ENCODE measurements around the gene TPCN1.
"Not testable (repeated sequence)": the region's sequence is repeated elsewhere in the genome, so short reads cannot be mapped to it uniquely, and the experiment has no call there.

Gene TPCN1

DNA sequence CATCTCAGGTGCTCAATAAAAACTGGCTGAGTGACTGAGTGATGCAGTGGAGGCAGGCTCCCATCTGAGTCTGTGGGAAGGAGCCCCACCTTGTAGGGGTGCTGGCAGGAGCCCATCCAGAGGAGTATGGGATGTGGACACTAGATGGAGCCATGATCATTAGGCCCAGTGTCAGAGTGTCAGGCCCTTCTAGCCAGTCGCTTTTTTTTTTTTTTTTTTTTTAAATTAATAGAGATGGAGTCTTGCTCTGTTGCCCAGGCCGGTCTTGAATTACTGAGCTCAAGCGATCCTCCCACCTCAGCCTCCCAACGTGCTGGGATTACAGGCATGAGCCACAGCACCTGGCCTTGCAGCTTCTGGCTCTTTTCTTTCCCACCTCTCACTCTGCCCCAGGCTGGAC is 24.3 kb upstream of the TPCN1 start:
- peak; percentile 29 for DNase-seq (ENCODE audit: low read depth)

DNA sequence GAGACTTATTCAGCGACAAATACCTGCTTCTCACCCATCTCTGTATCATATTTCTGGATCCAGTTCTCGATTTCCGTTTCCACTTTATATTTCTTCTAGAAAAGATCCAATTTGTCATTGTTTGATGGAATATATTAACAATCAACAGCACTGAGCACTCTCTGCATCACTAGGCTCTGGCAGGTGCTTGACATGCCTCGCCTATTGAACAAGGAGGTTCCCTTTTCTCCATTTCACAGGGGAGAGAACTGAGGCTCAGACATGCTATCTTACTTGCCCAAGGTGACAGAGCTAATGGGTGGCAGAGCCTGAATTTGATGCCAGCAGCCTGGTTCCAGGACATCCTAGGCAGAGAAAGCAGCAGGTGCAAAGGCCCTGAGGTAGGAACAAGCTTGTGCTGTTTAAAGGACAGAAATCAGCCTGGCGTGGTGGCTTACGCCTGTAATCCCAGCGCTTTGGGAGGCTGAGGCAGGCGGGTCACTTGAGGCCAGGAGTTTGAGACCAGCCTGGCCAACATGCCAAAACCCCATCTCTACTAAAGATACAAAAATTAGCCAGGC is 23.7 kb upstream of the TPCN1 start:
- no peak for DNase-seq (ENCODE audit: low read depth)

DNA sequence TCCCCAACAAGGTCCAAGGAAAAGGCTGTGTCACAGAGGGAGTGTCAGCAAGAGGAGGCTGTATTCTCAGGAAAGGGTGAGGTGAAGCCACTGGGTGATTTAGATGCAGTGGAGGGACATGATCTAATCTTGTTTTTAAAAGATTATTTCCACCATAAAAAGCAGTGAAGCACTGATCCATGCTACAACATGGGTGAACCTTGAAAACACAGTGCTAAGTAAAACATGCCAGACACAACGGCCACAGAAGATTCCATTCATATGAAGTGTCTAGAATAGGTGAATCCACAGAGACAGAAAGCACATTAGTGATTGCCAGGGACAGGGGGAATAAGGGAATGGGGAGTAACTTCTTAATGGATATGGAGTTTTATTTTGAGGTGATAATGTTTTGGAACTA is 23.0 kb upstream of the TPCN1 start:
- no peak for DNase-seq (ENCODE audit: low read depth)

DNA sequence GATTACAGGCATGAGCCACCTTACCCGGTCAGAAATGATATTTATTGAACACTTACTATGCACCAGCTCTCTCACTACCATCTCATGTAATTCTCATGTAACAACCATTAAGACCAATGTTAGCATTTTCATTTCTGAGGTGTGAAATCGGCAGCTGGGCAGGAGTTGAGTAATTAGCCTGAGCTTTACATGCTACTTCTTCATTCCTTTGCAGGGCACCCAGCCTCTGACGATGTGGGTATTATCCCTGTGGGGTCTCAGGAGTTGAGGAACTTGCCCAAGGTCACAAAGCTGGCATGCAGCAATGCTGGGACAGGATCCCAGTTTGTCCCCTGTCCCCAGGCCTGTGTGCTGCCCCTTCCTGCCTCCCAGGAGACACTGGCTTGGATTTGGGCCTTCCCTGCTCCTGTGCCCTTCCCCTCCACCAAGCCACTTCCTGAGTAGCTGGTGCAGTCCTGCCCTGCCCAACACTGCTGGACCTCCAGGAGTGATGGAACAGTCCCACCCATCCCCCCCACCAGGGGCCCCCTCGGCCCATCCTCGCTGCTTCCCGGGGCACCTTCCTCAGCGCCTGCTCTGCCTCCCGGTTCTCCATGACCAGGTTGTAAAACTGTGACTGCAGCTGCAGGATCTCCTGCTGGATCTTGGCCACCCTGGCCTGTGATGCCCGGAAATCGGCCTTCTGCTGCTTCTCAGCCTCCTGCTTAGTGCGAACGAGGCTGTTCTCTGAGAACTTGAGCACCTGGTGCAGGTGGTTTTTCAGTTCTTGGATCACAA is 21.1 kb upstream of the TPCN1 start:
- no peak for DNase-seq (ENCODE audit: low read depth)

DNA sequence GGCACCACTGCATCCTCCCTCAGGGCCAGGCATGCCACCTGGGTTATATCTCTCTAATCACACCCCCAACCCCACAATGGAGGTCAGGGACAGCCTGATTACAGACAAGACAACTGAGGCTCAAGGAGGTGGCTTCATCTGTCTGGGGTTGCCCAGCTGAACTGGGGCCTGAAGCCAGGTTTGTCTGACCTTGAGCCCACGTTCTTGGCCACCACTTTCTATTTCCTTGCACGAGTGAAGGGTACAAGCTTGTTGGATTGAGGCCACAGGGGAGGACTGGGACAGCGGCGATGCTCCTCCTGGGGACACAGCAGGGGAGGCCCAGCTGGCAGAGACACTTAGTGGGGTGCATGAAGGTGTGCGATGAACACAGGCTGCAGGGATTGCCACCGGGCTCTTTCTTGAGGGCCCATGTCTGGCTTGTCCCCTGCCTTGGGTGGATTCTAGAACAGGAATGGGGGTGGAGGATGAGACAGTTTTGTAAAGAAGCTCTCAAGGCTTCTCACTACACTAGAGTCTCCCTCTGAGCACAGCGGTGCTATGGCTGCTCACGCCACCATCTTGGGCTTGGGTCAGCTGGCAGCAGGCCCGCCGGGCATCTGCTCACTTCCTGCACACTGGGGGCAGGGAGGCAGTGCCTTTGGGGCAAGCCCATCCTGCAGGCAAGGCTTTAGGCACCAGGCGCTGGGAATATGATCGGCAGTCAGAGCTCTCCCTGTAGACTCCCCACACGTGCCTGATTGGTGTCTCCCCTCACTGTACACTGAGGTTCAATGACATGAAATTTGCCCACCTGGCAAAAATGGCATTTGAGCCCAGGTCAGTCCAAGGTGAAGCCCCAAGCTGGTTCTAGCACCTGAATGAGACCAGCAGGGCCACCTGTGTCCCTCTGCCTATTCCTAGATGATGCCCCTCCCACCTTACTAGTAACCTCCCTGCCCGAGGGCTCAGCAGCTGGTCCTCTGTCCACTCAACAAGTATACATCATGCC is 19.8 kb upstream of the TPCN1 start:
- no peak for DNase-seq (ENCODE audit: low read depth)

DNA sequence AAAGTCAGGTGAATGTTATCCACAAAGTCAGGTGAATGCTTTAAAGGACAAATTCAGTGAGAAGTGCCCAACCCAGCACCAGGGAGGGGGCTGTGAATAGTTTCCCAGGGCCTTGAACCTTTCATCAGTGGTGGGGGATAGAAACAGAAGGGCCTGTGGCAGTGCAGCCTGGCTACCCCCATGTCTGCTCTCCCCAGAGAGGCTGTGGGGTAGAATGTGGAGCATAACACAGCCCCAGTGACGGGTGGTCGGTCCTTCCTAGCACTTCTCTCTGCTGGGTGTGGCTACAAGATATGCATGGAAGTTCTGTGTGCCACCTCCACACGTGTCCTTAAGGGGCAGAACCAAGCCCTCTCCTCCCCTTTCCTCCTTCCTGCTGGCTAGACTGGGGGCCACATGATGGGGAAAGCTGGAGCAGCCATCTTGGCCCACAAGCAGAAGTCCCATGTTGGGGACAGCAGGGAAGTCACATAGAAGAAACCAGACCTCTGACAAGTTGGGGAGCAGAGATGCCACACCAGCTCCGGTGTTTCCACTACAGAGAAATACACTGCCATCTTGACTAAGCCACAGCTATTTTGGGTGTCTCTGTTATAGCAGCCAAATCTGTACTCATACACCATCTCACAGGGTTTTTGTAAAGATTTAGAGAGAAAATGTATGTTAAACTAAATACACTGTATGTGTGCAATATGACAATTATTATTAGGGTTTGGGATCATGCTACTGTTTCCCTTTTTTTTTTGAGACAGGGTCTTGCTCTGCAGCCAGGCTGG is 18.8 kb upstream of the TPCN1 start:
- no peak for DNase-seq (ENCODE audit: low read depth)

DNA sequence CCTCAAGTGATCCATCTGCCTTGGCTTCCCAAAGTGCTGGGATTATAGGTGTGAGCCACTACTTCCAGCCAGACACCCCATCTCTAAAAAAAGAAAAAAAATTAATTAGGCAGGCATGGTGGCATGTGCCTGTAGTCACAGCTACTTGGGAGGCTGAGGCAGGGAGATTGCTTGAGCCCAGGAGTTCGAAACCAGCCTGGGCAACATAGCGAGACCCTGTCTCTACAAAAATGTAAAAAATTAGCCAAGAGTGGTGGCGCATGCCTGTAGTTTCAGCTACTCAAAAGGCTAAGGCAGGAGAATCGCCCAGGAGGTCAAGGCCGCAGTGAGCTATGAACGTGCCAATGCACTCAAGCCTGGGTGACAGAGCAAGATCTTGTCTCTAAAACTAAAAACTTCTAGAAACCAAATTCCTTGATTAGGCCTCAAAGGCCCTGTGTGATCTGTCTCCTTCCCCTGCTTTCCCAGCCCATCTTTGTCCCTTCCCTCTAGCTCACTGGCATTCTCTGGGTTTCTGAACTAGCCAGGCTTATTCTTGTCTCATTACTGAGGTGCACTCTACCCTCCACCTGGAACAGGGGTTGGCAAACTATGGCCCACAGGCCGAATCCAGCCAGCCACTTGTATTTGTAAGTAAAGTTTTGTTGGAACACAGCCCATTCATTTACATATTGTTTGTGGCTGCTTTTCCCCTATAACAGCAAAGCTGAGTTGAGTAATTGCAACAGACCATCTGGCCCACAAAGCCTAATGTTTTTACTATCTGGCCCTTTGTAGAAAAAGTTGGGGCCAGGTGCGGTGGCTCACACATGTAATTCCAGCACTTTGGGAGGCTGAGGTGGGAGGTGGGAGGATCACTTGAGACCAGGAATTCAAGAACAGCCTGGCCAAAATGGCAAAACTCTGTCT is 17.2 kb upstream of the TPCN1 start:
- DNase-seq (ENCODE audit: low read depth): no peak

DNA sequence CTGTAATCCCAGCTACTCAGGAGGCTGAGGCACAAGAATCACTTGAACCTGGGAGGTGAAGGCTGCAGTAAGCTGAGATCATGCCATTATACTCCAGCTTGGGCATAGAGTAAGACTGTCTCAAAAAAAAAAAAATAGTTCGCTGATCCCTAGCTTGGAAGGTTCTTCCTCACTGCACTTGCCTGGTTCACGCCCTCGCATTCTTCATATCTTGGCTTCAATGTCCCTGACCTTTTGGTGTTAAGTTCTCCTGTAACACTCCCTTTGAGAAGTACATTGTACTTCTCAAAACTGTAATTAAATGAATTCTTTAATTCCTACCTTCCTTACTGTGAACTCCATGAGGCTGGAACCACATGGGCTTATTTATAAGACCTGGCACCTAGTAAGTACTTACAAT is 16.5 kb upstream of the TPCN1 start:
- DNase-seq (ENCODE audit: low read depth): no peak

DNA sequence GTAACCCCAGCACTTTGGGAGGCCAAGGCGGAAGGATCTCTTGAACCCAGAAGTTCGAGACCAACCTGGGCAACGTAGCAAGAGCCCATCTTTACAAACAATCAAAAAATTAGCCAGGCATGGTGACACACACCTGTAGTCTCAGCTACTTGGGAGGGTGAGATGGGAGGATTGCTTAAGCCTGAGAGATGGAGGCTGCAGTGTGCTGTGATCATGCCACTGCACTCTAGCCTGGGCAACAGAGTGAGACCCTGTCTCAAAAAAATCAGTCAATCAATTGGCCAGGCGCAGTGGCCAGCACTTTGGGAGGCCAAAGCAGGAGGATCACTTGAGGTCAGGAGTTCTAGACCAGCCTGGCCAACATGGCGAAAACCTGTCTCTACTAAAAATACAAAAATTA is 14.5 kb upstream of the TPCN1 start:
- DNase-seq (ENCODE audit: low read depth): not testable (repeated sequence)

DNA sequence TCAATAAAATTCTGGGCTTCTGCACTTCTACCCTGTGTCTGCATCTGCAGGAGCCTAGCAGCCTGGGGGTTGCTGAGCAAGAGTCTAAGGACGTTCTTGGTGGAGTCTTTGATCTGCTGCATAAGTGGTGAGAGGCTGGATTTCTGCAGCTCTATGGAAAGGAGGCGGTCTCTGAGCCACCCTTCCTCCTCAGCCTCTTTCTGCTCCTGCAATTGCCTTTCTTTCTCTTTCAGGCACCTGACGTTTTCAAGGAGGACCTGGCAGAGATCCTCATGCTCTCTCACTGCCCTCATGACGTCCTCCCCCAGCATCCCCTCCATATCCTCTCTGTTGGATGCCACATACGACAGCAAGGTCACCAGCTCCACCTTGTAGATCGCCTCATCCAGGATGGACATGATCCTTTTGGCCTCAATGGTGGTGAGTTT is 13.6 kb upstream of the TPCN1 start:
- no peak for DNase-seq (ENCODE audit: low read depth)

DNA sequence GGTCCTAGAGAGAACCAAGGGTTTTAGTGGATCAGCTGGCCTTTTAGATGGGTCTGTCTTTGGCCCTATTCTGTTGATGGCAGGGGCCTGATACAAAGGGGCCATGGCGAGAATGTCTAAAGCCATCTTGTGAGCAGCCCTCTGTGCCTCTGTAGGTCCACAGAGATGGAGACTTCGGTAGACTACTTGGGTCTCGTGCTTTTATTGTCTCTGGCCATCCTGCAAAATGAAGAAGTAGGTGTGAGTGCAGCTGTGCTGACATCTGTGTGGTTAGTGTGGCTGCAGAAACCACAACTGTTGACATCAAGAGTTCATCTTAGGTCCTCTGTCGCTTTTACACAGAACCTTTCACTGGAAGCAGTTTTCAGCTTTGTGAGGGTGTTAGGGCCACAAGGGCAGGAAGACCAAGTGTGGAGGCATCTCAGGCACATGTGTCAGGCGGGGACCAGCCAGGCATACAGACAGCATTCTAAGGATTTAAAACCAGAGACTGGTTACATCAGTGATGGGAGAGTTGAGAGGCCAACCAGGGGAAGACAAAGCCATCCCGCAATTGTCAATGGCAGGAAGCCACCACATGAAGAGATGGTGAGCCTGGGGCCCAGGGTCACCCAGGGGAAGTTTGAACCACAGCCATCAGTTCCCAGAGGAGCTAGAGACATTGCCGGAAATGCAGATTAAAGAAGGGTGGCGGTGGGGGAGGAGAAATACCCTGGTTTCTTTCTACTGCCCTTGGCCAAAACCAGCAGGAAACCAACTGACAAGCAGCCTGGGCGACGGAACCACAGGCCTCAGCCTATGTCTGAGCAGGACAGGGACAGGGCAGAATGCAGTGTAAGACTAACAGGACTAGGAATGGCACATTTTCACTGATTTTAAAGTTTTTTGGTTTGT is 13.0 kb upstream of the TPCN1 start:
- DNase-seq (ENCODE audit: low read depth): no peak

DNA sequence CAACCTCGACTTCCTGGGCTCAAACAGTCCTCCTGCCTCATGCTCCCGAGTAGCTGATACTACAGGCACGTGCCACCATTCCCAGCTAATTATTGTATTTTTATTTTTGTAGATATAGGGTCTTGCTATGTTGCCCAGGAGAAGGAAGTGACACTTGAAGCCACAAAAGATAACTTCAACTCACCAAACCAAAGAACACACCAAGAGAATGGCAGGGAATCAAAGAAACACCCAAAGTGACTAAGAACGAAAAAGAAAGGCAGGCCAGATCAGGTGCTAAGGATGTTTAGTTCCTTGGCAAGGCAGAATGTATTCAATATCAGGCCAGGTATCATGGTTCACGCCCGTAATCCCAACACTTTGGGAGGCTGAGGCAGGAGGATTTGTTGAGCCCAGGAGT is 10.1 kb upstream of the TPCN1 start:
- DNase-seq (ENCODE audit: low read depth): no peak

DNA sequence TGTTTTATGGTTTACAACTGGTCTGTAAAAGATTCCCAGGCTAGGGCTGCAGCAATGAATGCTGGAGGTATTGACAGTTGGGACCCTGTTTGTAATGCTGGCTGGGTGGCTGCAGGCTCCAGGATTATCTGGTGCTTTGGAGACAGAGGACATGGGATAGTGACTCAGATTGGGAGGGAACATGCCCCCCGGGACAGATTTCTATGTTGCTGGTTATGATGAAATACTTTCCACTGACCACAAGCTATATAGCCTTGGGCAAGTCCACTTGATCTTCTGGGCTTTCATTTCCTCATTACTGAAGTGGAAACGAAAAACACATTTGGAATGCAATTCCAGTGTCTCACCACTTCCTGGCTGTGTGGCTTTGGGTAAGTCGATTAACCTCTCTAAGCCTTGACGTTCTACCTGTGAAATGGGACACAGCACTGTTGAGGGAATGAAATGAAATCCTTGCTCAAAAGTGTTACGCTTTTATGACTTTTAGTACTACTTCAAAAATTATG is 6.3 kb upstream of the TPCN1 start:
- DNase-seq (ENCODE audit: low read depth): no peak

DNA sequence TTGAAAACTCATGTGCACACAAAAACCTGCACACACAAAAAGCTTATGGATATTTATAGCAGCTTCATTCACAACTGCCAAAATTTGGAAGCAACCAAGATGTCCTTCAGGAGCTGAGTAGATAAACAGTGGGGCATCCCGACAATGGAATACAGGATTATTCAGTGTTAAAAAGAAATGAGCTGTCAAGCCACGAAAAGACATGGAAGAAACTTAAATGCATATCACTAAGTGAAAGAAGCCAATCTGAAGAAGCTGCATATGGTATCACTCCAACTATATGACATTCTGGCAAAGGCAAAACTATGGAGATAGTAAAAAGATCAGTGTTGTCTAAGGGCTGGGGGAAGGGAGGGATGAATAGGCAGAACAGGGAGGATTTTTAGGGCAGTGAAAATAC is 5.2 kb upstream of the TPCN1 start:
- DNase-seq (ENCODE audit: low read depth): no peak

DNA sequence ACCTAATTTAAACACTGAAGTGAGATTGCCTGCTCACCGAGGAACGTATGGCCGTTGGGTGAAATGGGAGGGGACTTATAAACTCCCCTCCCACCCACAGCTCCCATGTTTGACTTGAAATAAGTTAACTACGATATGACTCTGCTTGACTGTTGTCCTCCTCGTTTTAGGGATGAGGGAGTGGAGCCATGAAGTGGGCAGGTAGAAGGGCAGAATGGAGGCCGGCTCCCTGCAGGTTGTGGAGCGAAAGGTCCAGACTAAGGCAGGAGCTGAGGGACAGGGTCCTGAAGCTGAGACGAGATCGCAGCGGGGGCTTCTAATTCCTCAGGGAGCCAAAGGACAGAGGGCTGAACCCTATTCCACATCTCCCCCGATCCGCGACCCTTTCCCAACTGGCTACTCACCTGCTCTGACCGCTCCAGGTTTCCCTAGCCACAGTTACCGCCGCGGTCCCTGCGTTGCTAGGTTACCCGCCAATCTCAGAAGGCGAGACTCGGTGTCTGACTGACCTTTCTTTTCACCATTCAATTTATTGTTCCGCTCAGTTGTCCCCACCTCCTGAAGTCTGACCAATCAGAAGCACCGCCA is 577 bp upstream of the TPCN1 start:
- DNase-seq (ENCODE audit: low read depth): no peak

DNA sequence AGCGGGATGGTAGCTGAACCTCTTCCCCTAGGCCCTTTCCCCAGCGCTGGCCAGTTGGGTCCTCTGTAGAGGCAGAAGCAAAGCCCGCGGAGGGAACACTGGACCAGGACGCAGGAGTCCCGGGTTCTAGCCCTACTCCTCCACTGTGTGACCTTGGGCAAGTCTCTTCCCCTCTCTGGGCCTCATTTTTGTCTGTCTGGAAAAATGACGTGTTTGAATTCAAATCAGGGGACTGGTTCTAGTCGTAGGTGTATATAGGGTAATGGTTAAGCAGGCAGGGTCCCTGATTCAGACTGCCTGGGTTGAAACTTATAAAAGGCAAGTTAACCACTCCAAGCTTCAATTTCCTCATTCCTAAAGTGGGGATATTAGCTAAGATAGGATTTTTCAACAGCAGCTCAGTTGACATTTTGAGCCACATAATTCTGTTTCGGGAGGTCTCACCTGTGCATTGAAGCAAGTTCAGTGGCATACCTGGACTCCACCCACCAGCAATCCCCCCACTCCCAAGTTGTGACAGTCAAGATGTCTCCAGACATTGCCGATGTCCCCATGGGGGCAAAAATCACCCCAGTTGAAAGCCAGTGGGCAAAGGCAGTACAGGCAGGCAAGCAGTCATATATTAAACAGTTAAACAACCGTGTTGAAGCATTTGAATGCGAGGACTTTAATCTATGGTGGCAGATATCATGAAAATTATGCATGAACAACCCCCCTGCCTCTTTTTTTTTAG is 899 bp downstream of the TPCN1 start:
- DNase-seq (ENCODE audit: low read depth): no peak

DNA sequence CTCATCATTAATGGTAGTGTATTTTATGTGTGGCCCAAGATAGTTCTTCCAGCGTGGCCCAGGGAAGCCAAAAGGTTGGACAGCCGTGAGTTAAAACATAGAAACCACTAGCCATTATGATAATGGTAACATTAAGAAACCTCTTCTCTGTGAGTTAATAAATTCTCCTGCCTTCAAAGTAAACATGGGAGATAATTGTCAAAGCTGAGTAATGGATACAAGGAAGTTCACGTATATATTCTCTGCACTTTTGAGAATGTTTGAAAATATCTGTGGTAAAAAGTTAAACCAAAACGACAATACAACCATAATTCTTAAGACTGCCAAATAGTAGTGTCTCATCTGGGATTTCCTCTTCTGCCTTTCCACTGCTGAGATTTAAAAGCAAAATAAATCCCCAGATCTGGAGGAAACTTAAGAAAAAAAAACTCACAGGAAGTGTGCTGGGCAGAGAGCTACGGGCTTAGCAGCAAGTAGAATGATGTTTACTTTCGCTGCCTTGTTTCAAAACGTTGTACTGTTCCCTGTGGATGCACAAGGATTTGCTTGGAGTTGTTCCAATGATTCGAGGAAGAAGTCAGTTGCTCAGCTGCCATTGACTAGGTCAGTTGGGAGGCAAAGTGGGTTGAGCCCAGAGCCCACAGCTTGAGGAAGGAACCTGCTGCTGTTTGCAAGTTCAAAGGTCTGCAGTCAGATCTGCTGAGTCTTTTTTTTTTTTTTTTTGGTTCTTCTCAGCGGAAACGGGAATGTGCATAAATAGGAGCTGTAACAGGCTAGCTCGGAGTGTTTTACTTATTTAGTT is 1.7 kb downstream of the TPCN1 start:
- DNase-seq (ENCODE audit: low read depth): no peak

DNA sequence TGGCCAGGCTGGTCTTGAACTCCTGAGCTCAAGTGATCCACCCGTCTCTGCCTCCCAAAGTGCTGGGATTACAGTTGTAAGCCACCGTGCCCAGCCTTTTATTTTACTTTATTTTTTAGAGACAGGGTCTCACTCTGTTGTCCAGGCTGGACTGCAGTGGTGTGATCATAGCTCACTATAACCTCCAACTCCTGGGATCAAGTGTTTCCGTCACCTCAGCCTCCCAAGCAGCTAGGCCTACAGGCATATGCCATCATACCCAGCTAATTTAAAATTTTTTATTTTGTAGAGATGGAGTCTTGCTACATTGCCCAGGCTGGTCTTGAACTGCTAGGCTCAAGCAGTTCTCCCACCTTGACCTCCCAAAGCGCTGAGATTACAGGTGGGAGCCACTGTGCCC is 3.7 kb downstream of the TPCN1 start:
- DNase-seq (ENCODE audit: low read depth): no peak
